Neural cell (in vitro differentiated cells): Measurements from ENCODE around the gene ANO4. TPM values are rescaled to one million over a fixed set of nuclear protein-coding genes. Genes with fewer than 3 reads are reported as not detected.

Experiments
- H2AFZ ChIP-seq: fragments of 200-600, 300-800 bp; sonication (generic), shearing (Covaris generic); 2 replicates; pipeline ENCODE4 v1.6.0; 2014; ENCODE audit warnings: low read depth, mild to moderate bottlenecking, antibody characterized with exemption, low read length, moderate library complexity
- H3F3A ChIP-seq: fragments of 200-600 bp; shearing (Covaris generic); 2 replicates; pipeline ENCODE4 v1.6.1; 2016; ENCODE audit warnings: mild to moderate bottlenecking, moderate library complexity, mixed read lengths, antibody characterized with exemption, low read length; ENCODE audit not compliant: insufficient read depth, poor library complexity, severe bottlenecking
- H3K27ac ChIP-seq: fragments of 200-600, 300-800 bp; sonication (generic), shearing (Covaris generic); 2 replicates; pipeline ENCODE4 v1.5.1; 2014; ENCODE audit warnings: mild to moderate bottlenecking, low read length, moderate library complexity
- H3K27me3 ChIP-seq: fragments of 300-800, 200-600 bp; sonication (generic), shearing (Covaris generic); 2 replicates; pipeline ENCODE4 v1.6.0; 2014; ENCODE audit warnings: mild to moderate bottlenecking, low read depth, low read length, moderate library complexity; ENCODE audit not compliant: insufficient read depth
- H3K36me3 ChIP-seq: fragments of 300-800, 200-600 bp; sonication (generic), shearing (Covaris generic); 2 replicates; pipeline ENCODE4 v1.5.1; 2014; ENCODE audit warnings: mild to moderate bottlenecking, antibody characterized with exemption, low read length, moderate library complexity; ENCODE audit not compliant: insufficient read depth
- H3K4me2 ChIP-seq: fragments of 300-800, 200-600 bp; sonication (generic), shearing (Covaris generic); 2 replicates; pipeline ENCODE4 v1.6.0; 2014; ENCODE audit warnings: mild to moderate bottlenecking, low read length
- H3K4me3 ChIP-seq: fragments of 300-800, 200-600 bp; sonication (generic), shearing (Covaris generic); 2 replicates; pipeline ENCODE4 v1.5.1; 2014; ENCODE audit warnings: mild to moderate bottlenecking, low read length, moderate library complexity
- H3K79me2 ChIP-seq: fragments of 200-600 bp; shearing (Covaris generic); replicated peaks from 2 replicates; pipeline ENCODE4 v1.6.0; 2014; ENCODE audit warnings: mild to moderate bottlenecking, low read length, moderate library complexity; ENCODE audit not compliant: insufficient read depth
- H3K9ac ChIP-seq: fragments of 300-800, 200-600 bp; sonication (generic), shearing (Covaris generic); 2 replicates; pipeline ENCODE4 v1.6.1; 2016; ENCODE audit warnings: mild to moderate bottlenecking, low read length, mixed read lengths
- H3K9me2 ChIP-seq: fragments of 200-600 bp; shearing (Covaris generic); 2 replicates; pipeline ENCODE4 v1.6.1; 2016; ENCODE audit warnings: mild to moderate bottlenecking, low read length, mixed read lengths; ENCODE audit not compliant: insufficient read depth
- H3K9me3 ChIP-seq: fragments of 200-600, 300-800 bp; sonication (generic), shearing (Covaris generic); 2 replicates; pipeline ENCODE4 v1.6.1; 2016; ENCODE audit warnings: mild to moderate bottlenecking, mixed run types, low read length, moderate library complexity, mixed read lengths
- H4K20me1 ChIP-seq: fragments of 200-600 bp; shearing (Covaris generic); 2 replicates; pipeline ENCODE4 v1.6.1; 2016; ENCODE audit warnings: mild to moderate bottlenecking, mixed run types; ENCODE audit not compliant: insufficient read depth
- CTCF ChIP-seq: fragments of 450-650 bp; IDR thresholded peaks from 2 replicates; pipeline ENCODE4 v1.5.1; 2014; ENCODE audit warnings: antibody characterized with exemption, mild to moderate bottlenecking, moderate library complexity; ENCODE audit not compliant: poor library complexity, severe bottlenecking
- EP300 ChIP-seq: fragments of 450-650 bp; conservative IDR thresholded peaks from 2 replicates; pipeline ENCODE4 v1.6.1; 2014; ENCODE audit warnings: antibody characterized with exemption, mild to moderate bottlenecking, moderate library complexity; ENCODE audit not compliant: poor library complexity, severe bottlenecking
- EZH2 ChIP-seq: fragments of 200-600, 300-800 bp; shearing (Covaris generic), sonication (generic); IDR thresholded peaks from 2 replicates; pipeline ENCODE4 v1.6.1; 2014; ENCODE audit warnings: antibody characterized with exemption, low read length, borderline replicate concordance, mild to moderate bottlenecking; ENCODE audit not compliant: insufficient read depth, poor library complexity, severe bottlenecking
- MXI1 ChIP-seq: fragments of 450-650 bp; conservative IDR thresholded peaks from 2 replicates; pipeline ENCODE4 v1.6.1; 2014; ENCODE audit warnings: antibody characterized with exemption, mild to moderate bottlenecking; ENCODE audit not compliant: poor library complexity, severe bottlenecking
- POLR2AphosphoS5 ChIP-seq: IDR thresholded peaks from 2 replicates; pipeline ENCODE4 v1.6.1; 2012
- RAD21 ChIP-seq: fragments of 450-650 bp; conservative IDR thresholded peaks from 2 replicates; pipeline ENCODE4 v1.6.1; 2014; ENCODE audit warnings: antibody characterized with exemption, mild to moderate bottlenecking, moderate library complexity
- REST ChIP-seq: IDR thresholded peaks from 2 replicates; pipeline ENCODE4 v1.6.1; 2012; ENCODE audit warnings: borderline replicate concordance
- SMC3 ChIP-seq: fragments of 450-650 bp; conservative IDR thresholded peaks from 2 replicates; pipeline ENCODE4 v1.6.1; 2014; ENCODE audit warnings: antibody characterized with exemption, mild to moderate bottlenecking, moderate library complexity; ENCODE audit not compliant: poor library complexity
- TAF1 ChIP-seq: IDR thresholded peaks from 2 replicates; pipeline ENCODE4 v1.6.1; 2012; ENCODE audit warnings: low read depth
- polyA plus RNA-seq: library from polyadenylated mRNA; depleted of rRNA; stranded (reverse); fragments of >200 nt; gene quantifications from 2 replicates; pipeline ENCODE4 v1.2.3, GENCODE V29; 2014

Gene ANO4
- polyA plus RNA-seq, 1 donor from 2014 or later, result 11.1 TPM

- TF ChIP-seq REST (no peak), TAF1 (no peak)
- Histone ChIP-seq H3K9me2 (no peaks in the 10 kb centered on the region), H3K4me2 (no peak overlapping the region), H3K9ac (no peak overlapping the region), H4K20me1 (no peaks in the 10 kb centered on the region), H3F3A (no peaks in the 10 kb centered on the region), H3K27ac (no peak overlapping the region), H3K9me3 (no peaks in the 10 kb centered on the region), H3K27me3 (no peaks in the 10 kb centered on the region), H2AFZ (no peak overlapping the region), H3K79me2 (no peaks in the 10 kb centered on the region), H3K4me3 (no peak overlapping the region), H3K36me3 (no peaks in the 10 kb centered on the region)
Measured at GRCh38 chr12:100875771-100876170, 81.2 kb downstream of the ANO4 start.

GRCh38 chr12:100877776-100878175 is 83.2 kb downstream of the ANO4 start:
- no peak overlapping the region for H2AFZ ChIP-seq
- H3K9me3 ChIP-seq, result no peaks in the 10 kb centered on the region
- H3K27me3 ChIP-seq, result no peaks in the 10 kb centered on the region
- H3K9me2 ChIP-seq, result no peaks in the 10 kb centered on the region
- no peaks in the 10 kb centered on the region for H3K79me2 ChIP-seq
- no peak for TF ChIP-seq CTCF
- TF ChIP-seq POLR2AphosphoS5, result no peak
- TF ChIP-seq EP300, result no peak
- TF ChIP-seq MXI1, result no peak
- TF ChIP-seq TAF1, result no peak
- TF ChIP-seq RAD21, result no peak
- TF ChIP-seq REST, result no peak
- TF ChIP-seq EZH2, result no peak
- TF ChIP-seq SMC3, result no peak
- H3K4me2 ChIP-seq, result no peak overlapping the region
- H3F3A ChIP-seq, result no peaks in the 10 kb centered on the region
- H4K20me1 ChIP-seq, result no peaks in the 10 kb centered on the region
- no peak overlapping the region for H3K27ac ChIP-seq
- H3K9ac ChIP-seq, result no peak overlapping the region
- no peaks in the 10 kb centered on the region for H3K36me3 ChIP-seq
- no peak overlapping the region for H3K4me3 ChIP-seq
